SK-N-DZ (cell line): ENCODE results near the gene KRTAP10-8.
"Not testable (repeated sequence)": the region's sequence is repeated elsewhere in the genome, so short reads cannot be mapped to it uniquely, and the experiment has no call there.

Experiments used
- DNase-seq: peaks from one replicate; pipeline ENCODE4 v3.0.0-alpha.2; 2015; ENCODE audit warnings: low spot score

Gene KRTAP10-8

GRCh38 chr21:44579056-44579832 is 32.6 kb upstream of the KRTAP10-8 start:
- no peak for DNase-seq

- DNase-seq = no peak
Observed at GRCh38 chr21:44579833-44580144, 32.1 kb upstream of the KRTAP10-8 start.

- not testable (repeated sequence) for DNase-seq
Observed at GRCh38 chr21:44580231-44580821, 31.6 kb upstream of the KRTAP10-8 start, which contains the start of gene KRTAP10-5. Gene KRTAP10-5 (minus strand): TSS chr21:44580604. CDS start chr21:44580578, 26 bp downstream.

GRCh38 chr21:44581158-44581557 is 30.7 kb upstream of the KRTAP10-8 start:
- no peak for DNase-seq

- no peak for DNase-seq
Observed at GRCh38 chr21:44582055-44582454, 29.8 kb upstream of the KRTAP10-8 start.

GRCh38 chr21:44583089-44583799 is 28.6 kb upstream of the KRTAP10-8 start:
- DNase-seq = no peak

- no peak for DNase-seq
Observed at GRCh38 chr21:44583800-44584147, 28.1 kb upstream of the KRTAP10-8 start.

GRCh38 chr21:44585892-44586291 is 26.0 kb upstream of the KRTAP10-8 start:
- no peak for DNase-seq

- DNase-seq = no peak
Observed at GRCh38 chr21:44589094-44589493, 22.8 kb upstream of the KRTAP10-8 start.

GRCh38 chr21:44589586-44590305 is 22.1 kb upstream of the KRTAP10-8 start:
- no peak for DNase-seq

GRCh38 chr21:44590311-44590721 is 21.6 kb upstream of the KRTAP10-8 start:
- DNase-seq = no peak

GRCh38 chr21:44590897-44591800 is 20.7 kb upstream of the KRTAP10-8 start:
- not testable (repeated sequence) for DNase-seq

GRCh38 chr21:44591801-44592130 is 20.1 kb upstream of the KRTAP10-8 start:
- DNase-seq = not testable (repeated sequence)

GRCh38 chr21:44592446-44593311 is 19.2 kb upstream of the KRTAP10-8 start, which contains the start of gene KRTAP10-6:
Gene KRTAP10-6 (minus strand): TSS chr21:44592505. CDS start chr21:44592484, 21 bp downstream.
- no peak for DNase-seq

GRCh38 chr21:44593598-44594405 is 18.1 kb upstream of the KRTAP10-8 start:
- DNase-seq = no peak

GRCh38 chr21:44594406-44594916 is 17.4 kb upstream of the KRTAP10-8 start:
- no peak for DNase-seq

GRCh38 chr21:44595524-44595923 is 16.4 kb upstream of the KRTAP10-8 start:
- DNase-seq = no peak

GRCh38 chr21:44596068-44596725 is 15.7 kb upstream of the KRTAP10-8 start:
- no peak for DNase-seq
